Keratinocyte (primary cell): ENCODE data around the gene CLRN3. TPM values are rescaled to one million over a fixed set of nuclear protein-coding genes. Genes with fewer than 3 reads are reported as not detected.

Experiments
- DNase-seq: peaks from one replicate; pipeline ENCODE4 v3.0.0-alpha.2; 2011; ENCODE audit warnings: low read depth, missing footprints, low spot score
- FAIRE-seq: peaks from 2 replicates; lab custom pipeline; 2011; peaks lifted over from hg19 to GRCh38; lab: Jason Lieb, UNC
- H2AFZ ChIP-seq: 2 replicates; pipeline ENCODE4 v1.6.0; 2012; ENCODE audit warnings: low read length, control low read depth, inconsistent platforms; ENCODE audit not compliant: control insufficient read depth
- H3K27ac ChIP-seq: 2 replicates; pipeline ENCODE4 v1.5.1; 2011; ENCODE audit warnings: low read length; ENCODE audit not compliant: control insufficient read depth, insufficient read depth
- H3K27me3 ChIP-seq: 3 replicates; pipeline ENCODE4 v1.6.0; 2011; ENCODE audit warnings: low read length; ENCODE audit not compliant: control insufficient read depth, insufficient read depth; ENCODE audit errors: extremely low read depth
- H3K36me3 ChIP-seq, 2 experiments: 2 replicates in 1 of 2; 3 replicates in 1 of 2; pipeline ENCODE4 v1.5.1; 2011; ENCODE audit warnings: low read length in 2 of 2, mild to moderate bottlenecking in 1 of 2; ENCODE audit not compliant: control insufficient read depth in 2 of 2, insufficient read depth in 2 of 2; ENCODE audit errors: extremely low read depth in 1 of 2
- H3K4me1 ChIP-seq: 3 replicates; pipeline ENCODE4 v1.5.1; 2011; ENCODE audit warnings: low read length; ENCODE audit not compliant: control insufficient read depth, insufficient read depth; ENCODE audit errors: extremely low read depth
- H3K4me2 ChIP-seq: 3 replicates; pipeline ENCODE4 v1.6.0; 2011; ENCODE audit warnings: low read depth, low read length; ENCODE audit not compliant: control insufficient read depth, insufficient read depth; ENCODE audit errors: extremely low read depth
- H3K4me3 ChIP-seq, 3 experiments: fragments of 200-600 bp in 1 of 3; sonication (generic) in 1 of 3; 2 replicates in 2 of 3; 3 replicates in 1 of 3; pipeline ENCODE4 v1.5.1; 2011 to 2016; ENCODE audit warnings: low read length in 3 of 3, mild to moderate bottlenecking in 3 of 3, control low read depth in 2 of 3, inconsistent platforms in 1 of 3, low read depth in 1 of 3, mixed read lengths in 1 of 3, mixed run types in 1 of 3, moderate library complexity in 1 of 3; ENCODE audit not compliant: control insufficient read depth in 2 of 3, insufficient read depth in 2 of 3; ENCODE audit errors: extremely low read depth in 1 of 3
- H3K79me2 ChIP-seq: 2 replicates; pipeline ENCODE4 v1.6.0; 2012; ENCODE audit warnings: low read length; ENCODE audit not compliant: control insufficient read depth, insufficient read depth
- H3K9ac ChIP-seq: 3 replicates; pipeline ENCODE4 v1.6.0; 2011; ENCODE audit warnings: low read length; ENCODE audit not compliant: control insufficient read depth, insufficient read depth; ENCODE audit errors: extremely low read depth
- H3K9me1 ChIP-seq: 3 replicates; pipeline ENCODE4 v1.6.0; 2011; ENCODE audit warnings: low read length; ENCODE audit not compliant: control insufficient read depth, insufficient read depth; ENCODE audit errors: extremely low read depth
- H3K9me3 ChIP-seq: 2 replicates; pipeline ENCODE4 v1.5.1; 2012; ENCODE audit warnings: low read depth, low read length; ENCODE audit not compliant: control insufficient read depth
- H4K20me1 ChIP-seq: 3 replicates; pipeline ENCODE4 v1.6.0; 2011; ENCODE audit warnings: low read length; ENCODE audit not compliant: control insufficient read depth, insufficient read depth; ENCODE audit errors: extremely low read depth
- EZH2 ChIP-seq: IDR thresholded peaks from one replicate; pipeline ENCODE4 v1.6.1; 2012; ENCODE audit warnings: inconsistent platforms, mild to moderate bottlenecking, low read length, moderate library complexity
- dilution Hi-C: fragments of 300-500 bp; cut with MboI; formaldehyde crosslinking; loops from one replicate; pipeline ENCODE4 v1.7.0; 2020; ENCODE audit warnings: low sequenced_read_pairs; ENCODE audit not compliant: extremely low pct_ligation_motif_present
- polyA plus RNA-seq, 5 experiments: library from polyadenylated mRNA; depleted of rRNA in 3 of 5; stranded (reverse) in 3 of 5; stranded (forward) in 1 of 5; unstranded in 1 of 5; fragments of >200 nt; gene quantifications; 1 replicate in 1 of 5; 2 replicates in 3 of 5; 3 replicates in 1 of 5; pipeline versions ENCODE4 v1.2.1 to v1.2.3, GENCODE V29; 2011 to 2012; ENCODE audit warnings: missing spikeins in 2 of 5, low read depth in 1 of 5, low replicate concordance in 1 of 5
- TF ChIP-seq, protein P1 (sequence below), 3 experiments: IDR thresholded peaks in 1 of 3; conservative IDR thresholded peaks in 1 of 3; optimal IDR thresholded peaks in 1 of 3; 2 replicates in 2 of 3; 3 replicates in 1 of 3; pipeline versions ENCODE3 to v1.5.1; 2011; ENCODE audit warnings: low read length in 3 of 3, mild to moderate bottlenecking in 3 of 3, moderate library complexity in 2 of 3, control low read depth in 1 of 3, inconsistent platforms in 1 of 3; ENCODE audit not compliant: insufficient read depth in 2 of 3; ENCODE audit errors: extremely low read depth in 1 of 3

The CLRN3 gene
- polyA plus RNA-seq, 1 donor (not counting 4 experiments of a cell fraction or from before 2014, with no cell fraction given): not detected

- TF ChIP-seq, protein P1, sequence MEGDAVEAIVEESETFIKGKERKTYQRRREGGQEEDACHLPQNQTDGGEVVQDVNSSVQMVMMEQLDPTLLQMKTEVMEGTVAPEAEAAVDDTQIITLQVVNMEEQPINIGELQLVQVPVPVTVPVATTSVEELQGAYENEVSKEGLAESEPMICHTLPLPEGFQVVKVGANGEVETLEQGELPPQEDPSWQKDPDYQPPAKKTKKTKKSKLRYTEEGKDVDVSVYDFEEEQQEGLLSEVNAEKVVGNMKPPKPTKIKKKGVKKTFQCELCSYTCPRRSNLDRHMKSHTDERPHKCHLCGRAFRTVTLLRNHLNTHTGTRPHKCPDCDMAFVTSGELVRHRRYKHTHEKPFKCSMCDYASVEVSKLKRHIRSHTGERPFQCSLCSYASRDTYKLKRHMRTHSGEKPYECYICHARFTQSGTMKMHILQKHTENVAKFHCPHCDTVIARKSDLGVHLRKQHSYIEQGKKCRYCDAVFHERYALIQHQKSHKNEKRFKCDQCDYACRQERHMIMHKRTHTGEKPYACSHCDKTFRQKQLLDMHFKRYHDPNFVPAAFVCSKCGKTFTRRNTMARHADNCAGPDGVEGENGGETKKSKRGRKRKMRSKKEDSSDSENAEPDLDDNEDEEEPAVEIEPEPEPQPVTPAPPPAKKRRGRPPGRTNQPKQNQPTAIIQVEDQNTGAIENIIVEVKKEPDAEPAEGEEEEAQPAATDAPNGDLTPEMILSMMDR (optimal IDR thresholded peaks at IDR 0.05 in 1 of 3, IDR thresholded peaks at IDR 0.05 in 1 of 3, conservative IDR thresholded peaks at IDR 0.05 in 1 of 3; ENCODE audit: extremely low read depth in 1 of 3, insufficient read depth in 2 of 3, low read length in 3 of 3): no peak
- no peak for TF ChIP-seq EZH2
- Histone ChIP-seq H2AFZ (no peak overlapping the region), H3K9me1 (no peaks in the 10 kb centered on the region), H3K36me3 (no peaks in the 10 kb centered on the region), H4K20me1 (no peaks in the 10 kb centered on the region), H3K27ac (no peak overlapping the region), H3K4me3 (no peak overlapping the region), H3K4me1 (no peaks in the 10 kb centered on the region), H3K4me2 (no peak overlapping the region), H3K9ac (no peak overlapping the region), H3K9me3 (no peaks in the 10 kb centered on the region), H3K27me3 (no peaks in the 10 kb centered on the region), H3K79me2 (no peaks in the 10 kb centered on the region)
- DNase-seq (no peak), FAIRE-seq (no peak)
- dilution Hi-C loops: no loop called here
Measured at GRCh38 chr10:127872871-127873600, 19.7 kb downstream of the CLRN3 start.

- H3K4me2 ChIP-seq: no peak overlapping the region
- H3K36me3 ChIP-seq: no peaks in the 10 kb centered on the region
- H3K79me2 ChIP-seq: no peaks in the 10 kb centered on the region
- FAIRE-seq (no peak), DNase-seq (no peak)
- dilution Hi-C loops: no loop called here
- TF ChIP-seq EZH2: no peak
- TF ChIP-seq, protein P1 (optimal IDR thresholded peaks at IDR 0.05 in 1 of 3, IDR thresholded peaks at IDR 0.05 in 1 of 3, conservative IDR thresholded peaks at IDR 0.05 in 1 of 3; ENCODE audit: extremely low read depth in 1 of 3, insufficient read depth in 2 of 3, low read length in 3 of 3): no peak
- no peak overlapping the region for H3K27ac ChIP-seq
- no peaks in the 10 kb centered on the region for H3K4me1 ChIP-seq
- H3K9me1 ChIP-seq: no peaks in the 10 kb centered on the region
- H3K4me3 ChIP-seq: no peak overlapping the region
- no peaks in the 10 kb centered on the region for H3K27me3 ChIP-seq
- no peaks in the 10 kb centered on the region for H4K20me1 ChIP-seq
- H3K9me3 ChIP-seq: no peaks in the 10 kb centered on the region
- no peak overlapping the region for H2AFZ ChIP-seq
- no peak overlapping the region for H3K9ac ChIP-seq
Measured at GRCh38 chr10:127872011-127872761, 20.6 kb downstream of the CLRN3 start.
